ENCODE measurements around the gene NELFB.

NELFB gene

GRCh38 chr9:137268538-137269201 is 13.5 kb downstream of the NELFB start:
- DNase-seq: no peak

DNA sequence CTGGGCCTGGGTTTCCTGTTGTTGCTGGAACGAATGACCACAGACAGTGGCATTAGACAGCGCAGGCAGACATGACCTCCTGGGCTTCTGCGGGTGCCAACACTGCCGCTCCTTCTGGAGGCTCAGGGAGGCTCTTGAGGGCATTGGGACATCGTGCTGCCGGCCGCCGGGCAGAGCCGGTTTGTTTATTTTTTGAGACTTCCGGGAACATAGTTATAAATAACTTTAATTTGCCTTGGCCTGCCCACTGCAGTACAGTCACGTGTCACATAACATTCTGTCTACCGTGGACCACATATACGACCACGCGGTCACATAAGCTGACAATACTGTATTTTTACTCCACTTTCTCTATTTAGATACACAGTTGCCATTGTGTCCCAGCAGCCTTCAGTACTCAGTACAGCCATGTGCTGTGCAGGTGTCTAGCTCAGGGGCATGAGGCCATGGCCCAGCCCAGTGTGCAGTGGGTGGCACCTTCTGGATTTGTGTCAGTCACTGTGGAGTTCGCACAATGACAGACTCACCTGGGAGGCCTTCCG is 14.2 kb downstream of the NELFB start:
- DNase-seq: no peak

DNA sequence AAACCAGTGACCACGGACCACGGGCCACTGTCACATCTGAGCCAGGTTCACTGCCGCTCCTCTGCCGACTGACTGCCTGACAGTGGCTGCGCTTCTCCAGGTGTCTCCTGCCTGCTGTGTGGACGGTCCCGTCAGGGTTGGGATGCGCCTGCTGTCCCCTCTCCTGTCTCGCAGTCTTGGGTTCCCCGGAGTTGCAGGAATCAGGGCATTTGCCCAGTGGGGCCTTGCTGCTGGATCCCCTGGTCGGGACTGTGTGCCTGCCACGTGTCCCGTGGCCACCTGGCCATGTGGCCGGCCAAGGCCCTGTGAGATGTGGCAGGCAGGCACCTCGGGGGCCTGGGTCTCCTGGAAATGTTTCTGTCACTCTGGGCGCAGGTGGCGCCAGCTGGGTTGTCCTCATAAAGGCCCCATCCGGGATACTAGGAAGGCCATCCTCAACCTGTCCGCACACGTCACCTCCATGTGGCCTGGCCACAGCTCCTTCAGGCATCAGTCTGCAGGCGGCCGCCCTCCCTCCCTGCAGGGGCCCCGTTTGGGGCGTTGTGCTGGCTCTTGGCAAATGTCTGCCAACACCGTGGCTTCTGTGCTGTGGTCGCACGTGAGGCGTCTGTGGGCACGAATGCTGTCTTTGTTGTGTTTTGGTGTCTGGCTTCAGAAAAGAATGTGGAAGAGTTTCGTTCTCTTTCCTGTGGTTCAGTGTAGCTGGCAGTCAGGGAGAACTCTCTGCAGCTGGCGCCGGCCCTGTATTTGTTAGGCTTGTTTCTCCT is 16.0 kb downstream of the NELFB start:
- peak; percentile 62 for DNase-seq

GRCh38 chr9:137271696-137272076 is 16.6 kb downstream of the NELFB start:
- no peak for DNase-seq

DNA sequence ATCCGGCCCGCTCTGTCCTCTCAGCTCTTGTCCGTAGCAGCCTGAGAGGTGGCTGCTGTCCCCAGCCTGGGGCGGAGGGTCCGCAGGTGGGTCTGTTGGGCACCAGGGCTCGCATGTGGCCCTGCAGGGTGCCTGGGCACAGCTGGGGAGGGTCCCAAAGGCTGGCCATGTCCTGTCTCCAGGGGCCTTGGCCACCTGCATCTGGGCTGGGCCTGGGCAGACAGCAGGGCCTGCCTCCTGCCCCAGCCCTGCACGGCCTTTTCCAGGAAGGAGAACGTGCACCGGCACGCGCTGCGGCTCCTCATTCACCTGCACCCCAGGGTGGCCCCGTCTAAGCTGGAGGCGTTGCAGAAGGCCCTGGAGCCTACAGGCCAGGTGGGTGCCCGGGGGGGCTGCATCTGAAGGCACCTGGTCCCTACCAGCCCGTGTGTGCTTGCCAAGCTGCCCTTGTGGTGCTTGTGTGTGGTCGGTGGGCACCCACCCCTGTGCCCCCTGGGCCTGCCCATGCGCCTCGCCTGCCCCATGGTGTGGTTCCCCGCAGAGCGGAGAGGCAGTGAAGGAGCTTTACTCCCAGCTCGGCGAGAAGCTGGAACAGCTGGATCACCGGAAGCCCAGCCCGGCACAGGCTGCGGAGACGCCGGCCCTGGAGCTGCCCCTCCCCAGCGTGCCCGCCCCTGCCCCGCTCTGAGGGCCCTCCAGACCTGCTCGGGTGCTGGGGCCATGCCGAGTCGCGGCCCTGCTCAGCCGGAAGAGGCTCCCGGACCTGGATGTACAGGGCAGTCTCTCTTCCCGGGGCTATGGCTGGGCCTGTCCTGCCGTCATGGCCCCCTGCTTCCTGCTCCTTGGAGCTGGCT is 17.3 kb downstream of the NELFB start:
- DNase-seq: no peak

DNA sequence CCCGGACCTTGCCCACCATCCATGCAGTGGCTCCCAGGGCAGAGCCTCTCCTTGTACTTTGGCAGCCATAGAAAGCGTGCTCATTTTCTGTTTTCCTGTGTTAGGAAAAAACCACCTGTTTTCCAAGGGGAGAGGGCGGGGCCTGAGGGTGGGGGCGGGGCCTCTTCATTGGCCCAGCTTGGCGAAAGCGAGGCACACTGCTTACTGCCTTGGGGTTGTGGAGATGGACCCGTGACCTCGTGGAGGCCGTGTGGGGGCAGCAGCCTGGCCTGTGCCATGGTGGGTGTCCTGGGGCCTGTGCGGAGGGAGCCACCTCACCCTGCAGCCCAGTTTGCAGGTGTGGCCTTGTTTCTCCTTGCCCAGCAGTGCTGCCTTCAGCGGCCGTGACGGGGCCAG is 18.0 kb downstream of the NELFB start:
- no peak for DNase-seq

DNA sequence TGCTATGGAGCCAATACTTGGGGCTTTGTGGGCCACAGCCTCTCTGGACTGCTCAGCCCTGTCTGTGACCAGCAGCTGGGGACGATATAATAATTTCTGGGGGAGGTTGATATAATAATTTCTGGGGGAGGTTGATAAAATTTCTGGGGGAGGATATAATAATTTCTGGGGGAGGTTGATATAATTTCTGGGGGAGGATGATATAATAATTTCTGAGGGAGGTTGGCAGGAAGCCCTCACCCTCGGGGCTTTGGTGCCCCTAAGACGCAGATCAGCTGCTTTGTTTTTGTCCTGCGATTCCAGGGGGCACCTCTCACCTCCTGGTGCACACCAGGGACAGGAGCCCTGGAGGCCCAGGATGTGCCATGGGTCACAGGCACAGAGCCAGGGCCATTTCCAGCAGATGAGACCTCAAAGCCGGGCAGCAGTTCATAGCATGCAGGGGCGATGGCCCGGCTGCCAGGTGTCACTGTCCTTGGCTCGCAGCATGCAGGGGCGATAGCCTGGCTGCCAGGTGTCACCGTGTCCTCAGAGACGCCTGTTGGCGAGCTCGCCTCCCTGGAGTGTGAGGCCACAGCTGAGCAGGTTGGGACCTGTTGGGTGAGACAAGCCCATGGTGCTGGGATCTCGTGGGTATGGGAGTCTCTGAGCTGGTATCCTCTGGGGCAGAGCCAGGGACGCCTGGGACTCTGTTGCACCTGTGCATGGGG is 18.6 kb downstream of the NELFB start:
- DNase-seq: no peak

- no peak for DNase-seq
Observed at GRCh38 chr9:137275203-137275587, 20.1 kb downstream of the NELFB start.

- DNase-seq: no peak
Observed at GRCh38 chr9:137275588-137276472, 20.7 kb downstream of the NELFB start.

GRCh38 chr9:137276473-137277328 is 21.6 kb downstream of the NELFB start:
- DNase-seq: no peak

GRCh38 chr9:137277329-137278041 is 22.4 kb downstream of the NELFB start, which contains the start of gene TOR4A:
TSS of gene TOR4A (plus strand) at chr9:137277726. CDS start at chr9:137278690, 964 bp downstream.
- peak; percentile 41 for DNase-seq

GRCh38 chr9:137278061-137278701 is 23.1 kb downstream of the NELFB start:
- DNase-seq: peak; percentile 27

DNA sequence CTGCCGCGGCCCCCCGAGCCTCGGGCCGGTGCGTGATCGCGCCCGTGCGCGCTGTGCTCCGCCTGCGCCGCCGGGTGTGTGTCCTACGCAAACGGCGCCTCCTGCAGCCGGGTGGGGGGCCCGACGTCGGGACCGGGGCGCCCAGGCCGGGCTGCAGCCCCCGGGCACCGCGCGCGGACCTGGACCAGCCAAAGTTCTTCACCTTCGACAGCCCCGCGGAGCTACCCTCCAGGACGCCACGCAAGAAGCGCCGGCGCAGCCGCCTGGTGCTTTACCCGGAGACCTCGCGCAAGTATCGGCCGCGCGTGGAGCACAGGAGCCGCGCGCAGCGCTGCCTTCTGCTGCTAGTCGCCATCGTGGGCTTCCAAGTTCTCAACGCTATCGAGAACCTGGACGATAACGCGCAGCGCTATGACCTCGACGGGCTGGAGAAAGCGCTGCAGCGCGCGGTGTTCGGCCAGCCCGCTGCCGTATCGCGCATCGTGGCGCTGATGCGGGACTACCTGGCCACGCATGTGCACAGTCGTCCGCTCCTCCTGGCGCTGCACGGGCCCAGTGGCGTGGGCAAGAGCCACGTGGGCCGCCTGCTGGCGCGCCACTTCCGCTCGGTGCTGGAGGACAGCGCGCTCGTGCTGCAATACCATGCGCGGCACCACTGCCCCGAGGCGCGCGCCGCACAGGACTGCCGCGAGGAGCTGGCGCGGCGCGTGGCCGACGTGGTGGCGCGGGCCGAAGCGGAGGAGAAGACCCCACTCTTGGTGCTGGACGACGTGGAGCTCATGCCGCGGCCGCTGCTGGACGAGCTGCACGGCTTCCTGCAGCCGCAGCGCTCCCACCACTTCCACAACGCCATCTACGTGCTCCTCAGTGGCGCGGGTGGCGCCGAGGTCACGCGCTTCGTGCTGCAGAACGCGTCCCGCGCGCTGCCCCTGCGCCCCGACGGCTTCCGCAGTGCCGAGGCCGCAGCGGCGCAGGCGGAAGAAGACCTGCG is 23.9 kb downstream of the NELFB start:
- no peak for DNase-seq

GRCh38 chr9:137279741-137280473 is 24.8 kb downstream of the NELFB start:
- DNase-seq: no peak

DNA sequence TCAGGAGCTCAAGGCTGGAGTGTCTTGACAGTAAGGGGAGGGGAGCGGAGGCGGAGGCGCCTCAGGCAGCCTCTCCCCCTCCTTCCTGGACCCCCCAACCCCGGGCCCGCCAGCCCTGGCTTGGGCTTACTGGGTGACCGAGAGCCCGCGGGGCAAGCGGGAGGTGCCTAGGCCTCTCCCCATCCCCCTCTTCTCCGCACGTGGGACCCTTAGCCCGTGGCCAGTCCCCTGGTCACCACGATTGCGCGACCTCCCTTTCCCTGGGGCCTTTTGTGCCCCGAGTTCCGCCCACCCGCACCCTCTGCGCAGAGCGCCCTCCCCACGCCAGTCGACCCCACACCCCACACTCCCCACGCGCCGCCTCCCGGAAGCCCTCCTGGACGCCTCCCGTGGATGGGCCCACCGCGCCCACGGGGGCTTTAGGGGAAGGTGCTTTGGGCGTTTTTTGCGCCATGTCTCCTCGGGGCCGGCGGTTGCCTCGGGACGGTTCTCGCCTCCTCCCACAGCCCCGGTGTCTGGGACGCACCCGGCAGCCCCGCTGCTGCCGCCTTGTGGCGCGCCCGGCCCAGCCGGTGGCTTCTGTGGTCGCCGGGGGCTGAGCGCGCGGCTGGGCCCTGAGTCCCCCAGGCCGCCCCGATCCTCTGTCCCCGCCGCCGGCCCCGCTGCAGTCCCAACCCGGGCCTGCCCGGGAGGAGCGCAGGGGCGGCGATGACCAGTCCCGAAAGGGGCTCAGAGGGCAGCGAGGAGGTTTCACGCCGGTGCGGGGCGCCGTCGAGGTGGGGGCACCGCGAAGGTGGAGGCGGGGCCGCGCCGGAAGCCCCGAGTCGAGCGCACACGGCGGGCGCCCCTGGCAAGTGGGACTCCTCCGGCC is 25.6 kb downstream of the NELFB start:
- DNase-seq: peak; percentile 30

Data from CD4-positive, alpha-beta T cell treated with Interleukin-6 for 4 hours (primary cell).